Measurements from ENCODE around the gene PUM2.
"Not testable (repeated sequence)": the region's sequence is repeated elsewhere in the genome, so short reads cannot be mapped to it uniquely, and the experiment has no call there.

The PUM2 gene

GRCh38 chr2:20254731-20255130 lies 95.9 kb downstream of the PUM2 start:
- TF ChIP-seq CTCF (IDR thresholded peaks at IDR 0.05; ENCODE audit: control insufficient read depth, insufficient read depth, low read depth, low read length, missing control alignments) = no peak
- no peak for DNase-seq (ENCODE audit: low read depth)
- no peak overlapping the region for H3K4me3 ChIP-seq (ENCODE audit: control insufficient read depth, low read depth, low read length)

- H3K4me3 ChIP-seq (ENCODE audit: control insufficient read depth, low read depth, low read length) = no peak overlapping the region
- no peak for TF ChIP-seq CTCF (IDR thresholded peaks at IDR 0.05; ENCODE audit: control insufficient read depth, insufficient read depth, low read depth, low read length, missing control alignments)
- DNase-seq (ENCODE audit: low read depth) = no peak
Measured at GRCh38 chr2:20250436-20250835, 100.2 kb downstream of the PUM2 start.

GRCh38 chr2:20249170-20249569 lies 101.5 kb downstream of the PUM2 start:
- no peak overlapping the region for H3K4me3 ChIP-seq (ENCODE audit: control insufficient read depth, low read depth, low read length)
- TF ChIP-seq CTCF (IDR thresholded peaks at IDR 0.05; ENCODE audit: control insufficient read depth, insufficient read depth, low read depth, low read length, missing control alignments) = no peak
- no peak for DNase-seq (ENCODE audit: low read depth)

- no peak for TF ChIP-seq CTCF (IDR thresholded peaks at IDR 0.05; ENCODE audit: control insufficient read depth, insufficient read depth, low read depth, low read length, missing control alignments)
- no peak for DNase-seq (ENCODE audit: low read depth)
- H3K4me3 ChIP-seq (ENCODE audit: control insufficient read depth, low read depth, low read length) = no peak overlapping the region
Measured at GRCh38 chr2:20247084-20247483, 103.6 kb downstream of the PUM2 start.

- not testable (repeated sequence) for H3K4me3 ChIP-seq (ENCODE audit: control insufficient read depth, low read depth, low read length)
Measured at GRCh38 chr2:20243637-20244036, 107.0 kb downstream of the PUM2 start.

GRCh38 chr2:20242727-20243377 lies 107.8 kb downstream of the PUM2 start:
- TF ChIP-seq CTCF (IDR thresholded peaks at IDR 0.05; ENCODE audit: control insufficient read depth, insufficient read depth, low read depth, low read length, missing control alignments) = no peak
- no peak overlapping the region for H3K4me3 ChIP-seq (ENCODE audit: control insufficient read depth, low read depth, low read length)
- no peak for DNase-seq (ENCODE audit: low read depth)

More at GRCh38 chr2:20243637-20244036, 107.0 kb downstream of the PUM2 start:
- DNase-seq (ENCODE audit: low read depth) = not testable (repeated sequence)

GRCh38 chr2:20241973-20242726 lies 108.5 kb downstream of the PUM2 start:
- TF ChIP-seq CTCF (IDR thresholded peaks at IDR 0.05; ENCODE audit: control insufficient read depth, insufficient read depth, low read depth, low read length, missing control alignments) = peak; percentile 10
- no peak for DNase-seq (ENCODE audit: low read depth)
- H3K4me3 ChIP-seq (ENCODE audit: control insufficient read depth, low read depth, low read length) = no peak overlapping the region

- DNase-seq (ENCODE audit: low read depth); H3K4me3 ChIP-seq (ENCODE audit: control insufficient read depth, low read depth, low read length): not testable (repeated sequence)
Measured at GRCh38 chr2:20240291-20240690, 110.4 kb downstream of the PUM2 start.

Data from AG09309 (cell line).